ENCODE results near the gene FERMT2.

DNA sequence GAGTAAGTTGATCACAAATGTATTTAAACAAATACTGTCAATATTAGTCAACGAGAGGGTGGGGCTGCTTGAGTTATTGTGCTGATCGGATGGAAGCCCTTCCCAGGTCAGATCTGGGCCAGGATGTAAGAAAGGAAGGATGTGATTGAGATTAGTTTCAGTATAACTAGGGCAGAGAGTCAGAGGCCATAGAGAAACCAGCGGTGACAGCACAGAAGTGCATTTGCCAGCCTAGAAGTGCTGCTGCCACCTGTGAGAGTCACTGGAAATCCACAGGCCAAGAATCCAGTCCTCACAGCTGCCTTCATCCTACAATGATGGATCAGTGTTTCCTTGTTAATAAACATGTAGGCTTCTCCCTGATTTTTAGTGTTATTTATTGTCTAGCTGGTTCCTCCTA lies 9.8 kb upstream of the FERMT2 start:
- no peak for TF ChIP-seq POLR2AphosphoS5 (IDR thresholded peaks at IDR 0.05; ENCODE audit: low read depth, low read length)
- no peak for TF ChIP-seq POLR2A (IDR thresholded peaks at IDR 0.05; ENCODE audit: low read depth, low read length)

All from GM12892 (cell line).